Upper lobe of left lung (tissue), 4 donors: ENCODE measurements around the gene CYB5R4.

Source experiments
- CTCF ChIP-seq, 6 experiments: fragments of 450-650 bp in 4 of 6; fragments of 200-600 bp in 2 of 6; sonication (generic) in 2 of 6; IDR thresholded peaks; one replicate each; pipeline ENCODE4 v1.5.1; 2016 to 2019; ENCODE audit warnings: antibody characterized with exemption in 6 of 6
- EP300 ChIP-seq, 4 donors: sonication (generic); formaldehyde crosslinking; IDR thresholded peaks; one replicate each; pipeline ENCODE4 v1.5.1; 2017; ENCODE audit warnings: antibody characterized with exemption in 4 of 4, control low read depth in 2 of 4
- POLR2A ChIP-seq, 4 donors: fragments of 450-650 bp; IDR thresholded peaks; one replicate each; pipeline ENCODE4 v1.5.1; 2016 to 2017; ENCODE audit warnings: antibody characterized with exemption in 4 of 4, mild to moderate bottlenecking in 2 of 4
- POLR2AphosphoS5 ChIP-seq, 2 donors: sonication (generic); formaldehyde crosslinking; IDR thresholded peaks; one replicate each; pipeline ENCODE4 v1.5.1; 2017; ENCODE audit warnings: antibody characterized with exemption in 2 of 2

GRCh38 chr6:83966539-83966938, 107.0 kb downstream of the CYB5R4 start:
- TF ChIP-seq CTCF (IDR thresholded peaks at IDR 0.05) (no peak), POLR2A (IDR thresholded peaks at IDR 0.05) (no peak), EP300 (IDR thresholded peaks at IDR 0.05) (no peak), POLR2AphosphoS5 (IDR thresholded peaks at IDR 0.05) (no peak)
